SK-N-SH (cell line): ENCODE results near the gene TMEM44.

Experiments
- CHD2 ChIP-seq: fragments of 150-350 bp; IDR thresholded peaks from 2 replicates; pipeline ENCODE4 v1.6.1; 2018; ENCODE audit warnings: low read length; ENCODE audit not compliant: partially characterized antibody
- CTCF ChIP-seq: fragments of 200-600 bp; sonication (generic); IDR thresholded peaks from 2 replicates; pipeline ENCODE4 v1.6.1; 2017; ENCODE audit warnings: antibody characterized with exemption, mild to moderate bottlenecking, moderate library complexity
- EP300 ChIP-seq, 2 experiments: IDR thresholded peaks; 2 replicates each; pipeline versions ENCODE4 v1.4.0 to v1.6.1; 2012; ENCODE audit warnings: borderline replicate concordance in 1 of 2, low read depth in 1 of 2, low read length in 1 of 2
- FOXM1 ChIP-seq: IDR thresholded peaks from 2 replicates; pipeline ENCODE4 v1.4.0; 2012; ENCODE audit warnings: low read depth, mild to moderate bottlenecking
- GABPA ChIP-seq: IDR thresholded peaks from 2 replicates; pipeline ENCODE4 v1.4.0; 2012; ENCODE audit warnings: low read depth, mild to moderate bottlenecking
- JUND ChIP-seq: IDR thresholded peaks from 2 replicates; pipeline ENCODE4 v1.4.0; 2012
- NRF1 ChIP-seq: IDR thresholded peaks from 2 replicates; pipeline ENCODE4 v1.6.1; 2012; ENCODE audit warnings: low read depth, mild to moderate bottlenecking, low read length
- POLR2AphosphoS5 ChIP-seq: IDR thresholded peaks from 2 replicates; pipeline ENCODE4 v1.6.1; 2012; ENCODE audit warnings: low read depth, low read length
- REST ChIP-seq: IDR thresholded peaks from 2 replicates; pipeline ENCODE4 v1.6.1; 2012; ENCODE audit warnings: mild to moderate bottlenecking, low read depth, low read length, moderate library complexity
- SMC3 ChIP-seq: IDR thresholded peaks from 2 replicates; pipeline ENCODE4 v1.6.1; 2012; ENCODE audit warnings: low read depth, low read length, improper control_type of control experiment
- TEAD4 ChIP-seq: IDR thresholded peaks from 2 replicates; pipeline ENCODE4 v1.4.0; 2012; ENCODE audit warnings: mild to moderate bottlenecking, borderline replicate concordance; ENCODE audit not compliant: insufficient read depth
- USF2 ChIP-seq: fragments of 150-350 bp; IDR thresholded peaks from 2 replicates; pipeline ENCODE4 v1.6.1; 2017; ENCODE audit warnings: antibody characterized with exemption, low read length, low read depth, borderline replicate concordance

GRCh38 chr3:194620196-194620595 is 13.0 kb downstream of the TMEM44 start:
- no peak for TF ChIP-seq CTCF
- TF ChIP-seq REST: no peak
- no peak for TF ChIP-seq TEAD4
- no peak for TF ChIP-seq POLR2AphosphoS5
- TF ChIP-seq EP300 (IDR thresholded peaks at IDR 0.05; ENCODE audit: borderline replicate concordance in 1 of 2, low read depth in 1 of 2, low read length in 1 of 2): no peak
- no peak for TF ChIP-seq NRF1
- TF ChIP-seq USF2: no peak
- TF ChIP-seq CHD2: no peak
- TF ChIP-seq FOXM1: no peak
- TF ChIP-seq SMC3: no peak
- TF ChIP-seq JUND: no peak
- no peak for TF ChIP-seq GABPA
